NCI-H2029 (cell line): ENCODE data around the gene MTHFSD.

Experiments
- DNase-seq: peaks from one replicate; lab custom pipeline; 2025; lab: John Stamatoyannopoulos, UW

Gene MTHFSD

DNA sequence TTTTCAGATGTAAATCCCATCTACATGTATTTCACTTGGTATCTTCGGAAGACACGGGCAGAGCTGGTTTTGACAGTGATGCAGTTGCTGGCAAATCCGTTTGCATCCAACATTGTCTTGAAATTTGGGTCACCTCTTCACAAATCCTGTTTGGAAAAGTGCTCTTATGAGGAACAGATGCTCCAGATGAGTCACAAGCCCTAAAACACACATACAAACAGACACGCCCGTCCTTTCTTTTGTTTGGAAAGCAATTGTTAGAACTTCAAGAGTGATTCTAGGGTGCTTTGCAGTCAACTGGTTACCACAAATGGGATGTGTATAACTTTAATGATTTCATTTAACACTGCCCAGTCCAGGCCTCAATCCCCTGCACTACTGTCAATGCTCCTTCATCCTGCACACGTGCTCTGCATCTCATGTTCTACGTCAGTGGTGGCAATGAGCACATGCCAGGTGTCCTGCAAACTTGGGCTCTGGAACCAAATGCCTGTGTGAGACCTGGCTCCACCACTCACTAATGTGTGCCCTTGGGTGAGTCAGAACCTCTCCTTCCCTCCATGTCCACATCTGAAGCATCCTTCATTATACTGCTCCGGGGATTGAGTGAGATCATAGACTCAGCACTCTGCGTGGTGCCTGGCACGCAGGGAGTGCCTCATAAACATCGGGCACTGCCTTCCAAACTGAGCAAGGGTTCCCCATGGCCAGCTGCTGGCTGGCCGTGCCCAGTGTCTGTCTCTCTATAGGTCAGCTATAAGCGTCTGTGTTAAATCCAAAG is 64.0 kb downstream of the MTHFSD start:
- no peak for DNase-seq

DNA sequence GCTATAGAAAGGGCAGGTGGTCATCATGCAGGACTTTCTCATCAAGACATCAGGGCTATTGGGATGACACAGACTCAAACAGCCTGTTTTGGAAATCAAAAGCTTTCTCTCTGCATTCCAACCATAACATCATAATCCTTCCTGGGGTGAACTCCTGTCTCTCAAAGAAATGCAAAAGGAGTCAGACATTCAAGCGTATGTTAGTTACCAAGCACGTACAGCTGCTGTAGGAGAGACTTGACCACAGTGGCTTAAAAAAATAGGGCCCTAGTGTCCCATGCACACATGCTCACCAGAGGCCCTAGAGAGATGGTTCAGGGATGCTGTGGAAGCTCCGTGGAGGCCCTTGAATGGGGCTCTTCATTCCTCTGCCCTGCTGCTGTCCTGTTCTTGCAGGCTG is 69.3 kb downstream of the MTHFSD start:
- DNase-seq = no peak

DNA sequence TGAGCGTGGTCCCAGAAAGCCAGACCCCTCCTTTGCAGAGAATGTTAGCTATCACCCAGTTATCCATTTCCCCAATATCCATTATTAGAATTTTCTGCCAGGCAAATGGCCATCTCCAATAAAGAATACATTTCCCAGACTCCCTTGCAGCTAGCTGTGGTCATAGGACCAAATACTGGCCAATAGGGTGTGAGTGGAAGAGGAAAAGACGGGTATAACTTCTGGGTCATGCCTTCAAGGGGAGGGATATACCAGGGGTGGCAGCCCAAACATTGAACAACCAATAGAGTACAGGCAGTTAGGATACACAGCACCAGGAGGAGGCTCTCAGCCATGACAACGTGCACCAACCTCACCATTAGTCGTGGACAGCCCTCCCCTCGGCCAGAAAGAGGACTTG is 70.8 kb downstream of the MTHFSD start:
- no peak for DNase-seq

DNA sequence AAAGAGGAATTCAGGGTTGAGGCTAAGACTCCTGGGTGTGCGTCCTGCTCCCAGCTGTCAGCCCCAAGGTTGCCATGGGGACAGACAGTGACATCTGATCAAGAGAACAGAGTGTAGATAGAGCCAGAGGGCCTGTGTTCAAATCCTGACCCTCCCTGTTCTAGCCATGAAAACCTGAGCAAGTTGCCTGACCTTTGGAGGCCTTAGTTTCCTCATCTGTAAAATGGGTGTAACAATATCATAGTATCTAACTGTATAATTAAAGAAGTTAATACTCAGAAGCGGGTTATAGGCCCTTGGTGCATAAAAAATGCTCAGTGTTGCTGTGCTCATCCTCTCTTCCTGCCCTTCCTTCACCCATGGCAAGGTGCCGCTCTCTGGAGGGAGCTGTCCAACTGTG is 73.4 kb downstream of the MTHFSD start:
- no peak for DNase-seq

DNA sequence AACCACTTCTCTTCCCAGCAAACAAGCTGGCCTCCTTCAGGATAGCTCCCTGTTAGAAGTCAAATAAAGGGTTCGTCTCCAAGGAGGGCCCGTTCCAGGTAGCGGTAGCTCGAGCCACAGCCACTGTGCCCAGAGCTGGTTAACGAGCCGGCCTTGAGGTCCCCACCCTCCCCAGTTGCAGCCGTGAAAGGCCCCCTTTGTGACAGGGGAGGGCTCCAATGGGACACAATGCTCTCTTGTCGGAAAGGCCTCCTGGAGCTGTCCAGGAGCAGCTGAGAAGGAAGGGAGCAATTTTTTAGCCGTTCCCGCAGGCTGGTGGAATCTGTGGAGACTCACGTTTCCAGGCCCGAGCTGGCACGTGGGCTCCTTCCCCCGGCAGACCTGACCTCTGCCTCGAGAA is 74.6 kb downstream of the MTHFSD start:
- no peak for DNase-seq
